Measurements from ENCODE around the gene NCOA3. TPM values are rescaled to one million over a fixed set of nuclear protein-coding genes. Genes with fewer than 3 reads are reported as not detected.
A peak's percentile ranks its signal among the peaks of the same experiment; 100 is the strongest.
"Not testable (repeated sequence)": the region's sequence is repeated elsewhere in the genome, so short reads cannot be mapped to it uniquely, and the experiment has no call there.

Gene NCOA3
- total RNA-seq, 1 donor from 2014 or later: 187 TPM

DNA sequence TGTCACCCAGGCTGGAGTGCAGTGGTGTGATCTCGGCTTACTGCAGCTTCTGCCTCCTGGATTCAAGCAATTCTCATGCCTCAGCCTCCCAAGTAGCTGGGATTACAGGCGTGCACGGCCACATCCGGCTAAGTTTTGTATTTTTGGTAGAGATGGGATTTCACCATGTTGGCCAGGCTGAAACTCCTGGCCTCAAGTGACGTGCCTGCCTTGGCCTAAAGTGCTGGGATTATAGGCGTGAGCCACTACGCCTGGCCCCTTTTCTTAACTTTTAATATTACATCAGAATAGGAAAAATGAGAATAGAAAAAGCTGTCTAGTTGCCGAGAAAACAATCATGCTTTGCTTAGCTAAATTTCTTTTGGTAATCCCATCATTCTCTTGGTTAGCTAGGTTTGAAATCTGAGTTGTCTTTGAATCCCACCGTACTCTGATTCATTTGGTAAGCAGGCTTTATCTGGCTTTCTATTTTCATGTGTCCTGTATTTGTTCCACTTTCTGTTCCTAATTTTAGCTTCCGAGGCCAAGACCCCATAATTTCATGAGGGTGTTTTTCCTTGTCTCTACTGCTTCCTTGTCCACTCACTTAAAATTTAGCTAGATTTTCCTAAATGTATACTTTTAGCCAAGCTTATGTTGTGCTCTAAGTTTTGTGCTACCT is 83.5 kb downstream of the NCOA3 start:
- H3K4me1 Mint-ChIP-seq: peaks cover 61% of the 10 kb centered on the region
- intact Hi-C loops (cut with micrococcal nuclease): no loop called here
- DNase-seq (no peak), ATAC-seq (ENCODE audit: low read depth) (peak; percentile 27)
- H3K36me3 Mint-ChIP-seq (ENCODE audit: low read depth): peaks cover 76% of the 10 kb centered on the region
- ChIA-PET POLR2A (interaction anchor here (0.6 to 1.2 kb wide), 3 partner anchors 10 to 147 kb away, joined by 4 to 10 read pairs (median 5); partner anchors contain the start of gene NCOA3), CTCF (interaction anchor here (1.5 kb wide), 1 partner anchor 36 kb away, joined by 5 read pairs; no protein-coding TSS in a partner anchor)
- no peaks in the 10 kb centered on the region for H3K27me3 Mint-ChIP-seq
- no peaks in the 10 kb centered on the region for H3K9me3 Mint-ChIP-seq
- H3K27ac Mint-ChIP-seq: peak overlapping the region; percentile 30
- TF ChIP-seq, protein P1, sequence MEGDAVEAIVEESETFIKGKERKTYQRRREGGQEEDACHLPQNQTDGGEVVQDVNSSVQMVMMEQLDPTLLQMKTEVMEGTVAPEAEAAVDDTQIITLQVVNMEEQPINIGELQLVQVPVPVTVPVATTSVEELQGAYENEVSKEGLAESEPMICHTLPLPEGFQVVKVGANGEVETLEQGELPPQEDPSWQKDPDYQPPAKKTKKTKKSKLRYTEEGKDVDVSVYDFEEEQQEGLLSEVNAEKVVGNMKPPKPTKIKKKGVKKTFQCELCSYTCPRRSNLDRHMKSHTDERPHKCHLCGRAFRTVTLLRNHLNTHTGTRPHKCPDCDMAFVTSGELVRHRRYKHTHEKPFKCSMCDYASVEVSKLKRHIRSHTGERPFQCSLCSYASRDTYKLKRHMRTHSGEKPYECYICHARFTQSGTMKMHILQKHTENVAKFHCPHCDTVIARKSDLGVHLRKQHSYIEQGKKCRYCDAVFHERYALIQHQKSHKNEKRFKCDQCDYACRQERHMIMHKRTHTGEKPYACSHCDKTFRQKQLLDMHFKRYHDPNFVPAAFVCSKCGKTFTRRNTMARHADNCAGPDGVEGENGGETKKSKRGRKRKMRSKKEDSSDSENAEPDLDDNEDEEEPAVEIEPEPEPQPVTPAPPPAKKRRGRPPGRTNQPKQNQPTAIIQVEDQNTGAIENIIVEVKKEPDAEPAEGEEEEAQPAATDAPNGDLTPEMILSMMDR (IDR thresholded peaks at IDR 0.05): no peak
- H3K4me3 Mint-ChIP-seq: no peak overlapping the region

DNA sequence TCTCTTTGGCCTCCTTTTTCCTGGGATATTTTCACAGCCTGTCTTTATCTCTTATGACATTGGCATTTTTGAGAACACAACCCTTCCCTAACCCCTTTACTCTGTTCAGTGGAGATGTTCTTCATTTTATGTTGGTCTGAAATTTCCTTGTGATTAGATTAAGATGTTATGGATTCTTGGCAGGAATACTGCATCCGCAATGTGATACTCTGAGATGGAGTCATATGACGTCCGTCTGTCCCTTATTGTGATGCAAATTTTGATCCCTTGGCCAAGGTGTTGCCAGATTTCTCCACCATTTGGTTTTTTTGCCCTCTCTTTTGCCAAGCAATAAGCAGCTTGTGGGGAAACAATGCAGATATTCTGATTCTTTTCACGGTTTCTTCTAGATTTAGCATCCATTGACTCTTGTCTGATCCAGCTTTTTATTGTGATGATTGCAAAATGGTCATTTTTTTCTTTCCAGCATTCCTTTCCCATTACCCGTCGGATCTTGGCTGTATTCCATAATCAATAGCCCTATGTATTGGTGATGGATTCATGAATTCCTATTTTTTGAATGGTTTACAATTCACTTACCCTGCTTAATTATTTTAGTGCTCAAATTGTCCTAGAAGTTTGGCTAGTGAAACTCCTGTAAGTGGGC is 85.1 kb downstream of the NCOA3 start:
- no peak overlapping the region for H3K4me3 Mint-ChIP-seq
- no peaks in the 10 kb centered on the region for H3K9me3 Mint-ChIP-seq
- H3K4me1 Mint-ChIP-seq: peaks cover 53% of the 10 kb centered on the region
- H3K27me3 Mint-ChIP-seq: no peaks in the 10 kb centered on the region
- ChIA-PET POLR2A (interaction anchor here (1.6 kb wide), 1 partner anchor 21 kb away, joined by 5 read pairs; no protein-coding TSS in a partner anchor), CTCF (no interaction called here)
- intact Hi-C loops (cut with micrococcal nuclease): no loop called here
- H3K27ac Mint-ChIP-seq: peak overlapping the region; percentile 38
- TF ChIP-seq, protein P1 (IDR thresholded peaks at IDR 0.05): no peak
- DNase-seq: no peak
- H3K36me3 Mint-ChIP-seq (ENCODE audit: low read depth): peaks cover 75% of the 10 kb centered on the region
- no peak for ATAC-seq (ENCODE audit: low read depth)

DNA sequence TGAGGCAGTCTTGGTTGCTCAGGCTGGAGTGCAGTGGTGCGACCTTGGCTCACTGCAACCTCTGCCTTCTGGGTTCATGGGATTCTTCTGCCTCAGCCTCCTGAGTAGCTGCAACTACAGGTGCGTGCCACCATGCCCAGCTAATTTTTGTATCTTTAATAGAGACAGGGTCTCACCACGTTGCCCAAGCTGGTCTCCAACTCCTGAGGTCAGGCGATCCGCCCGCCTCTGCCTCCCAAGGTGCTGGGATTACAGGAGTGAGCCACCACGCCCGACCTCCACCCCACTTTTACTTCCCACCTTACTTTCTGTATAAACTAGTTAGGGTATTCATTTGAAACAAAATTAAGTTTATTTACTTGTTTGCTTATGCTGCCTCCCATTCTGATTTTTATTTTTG is 86.5 kb downstream of the NCOA3 start:
- DNase-seq: no peak
- Mint-ChIP-seq H3K9me3 (no peaks in the 10 kb centered on the region), H3K36me3 (ENCODE audit: low read depth) (peaks cover 77% of the 10 kb centered on the region), H3K4me1 (peaks cover 50% of the 10 kb centered on the region), H3K27ac (no peak overlapping the region), H3K27me3 (no peaks in the 10 kb centered on the region), H3K4me3 (no peak overlapping the region)
- ATAC-seq (ENCODE audit: low read depth): no peak
- POLR2A ChIA-PET: interaction anchor here (1.6 kb wide), 1 partner anchor 22 kb away, joined by 5 read pairs; no protein-coding TSS in a partner anchor
- CTCF ChIA-PET: no interaction called here
- intact Hi-C loops (cut with micrococcal nuclease): no loop called here
- TF ChIP-seq, protein P1 (IDR thresholded peaks at IDR 0.05): no peak

DNA sequence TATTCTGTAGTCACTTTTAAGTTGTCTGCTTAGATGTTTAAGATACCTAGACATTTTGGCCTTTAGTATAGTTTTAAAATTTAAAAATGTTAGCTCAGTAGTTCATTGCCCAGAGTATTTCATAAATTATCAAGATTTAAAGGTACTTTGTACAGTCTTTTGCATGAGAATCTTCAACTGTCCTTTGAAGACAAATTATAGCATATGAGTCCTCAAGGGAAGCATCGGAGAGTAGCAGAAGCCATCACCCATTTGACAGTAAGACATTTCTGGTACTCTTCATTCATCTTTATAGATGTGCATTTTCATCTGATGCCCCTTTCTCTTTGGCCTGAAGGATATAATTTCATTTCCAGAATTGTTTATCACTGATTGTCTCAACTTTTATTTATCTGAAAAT is 89.5 kb downstream of the NCOA3 start:
- ChIA-PET CTCF (no interaction called here), POLR2A (no interaction called here)
- H3K9me3 Mint-ChIP-seq: no peaks in the 10 kb centered on the region
- H3K4me1 Mint-ChIP-seq: peaks cover 31% of the 10 kb centered on the region
- no peak for DNase-seq
- peak overlapping the region; percentile 35 for H3K27ac Mint-ChIP-seq
- no peak overlapping the region for H3K4me3 Mint-ChIP-seq
- H3K27me3 Mint-ChIP-seq: no peaks in the 10 kb centered on the region
- ATAC-seq (ENCODE audit: low read depth): no peak
- TF ChIP-seq, protein P1 (IDR thresholded peaks at IDR 0.05): no peak
- intact Hi-C loops (cut with micrococcal nuclease): loop anchor here (2.0 kb wide), 2 partner anchors 14 to 16 kb away; no protein-coding TSS in a partner anchor
- peaks cover 74% of the 10 kb centered on the region for H3K36me3 Mint-ChIP-seq (ENCODE audit: low read depth)

DNA sequence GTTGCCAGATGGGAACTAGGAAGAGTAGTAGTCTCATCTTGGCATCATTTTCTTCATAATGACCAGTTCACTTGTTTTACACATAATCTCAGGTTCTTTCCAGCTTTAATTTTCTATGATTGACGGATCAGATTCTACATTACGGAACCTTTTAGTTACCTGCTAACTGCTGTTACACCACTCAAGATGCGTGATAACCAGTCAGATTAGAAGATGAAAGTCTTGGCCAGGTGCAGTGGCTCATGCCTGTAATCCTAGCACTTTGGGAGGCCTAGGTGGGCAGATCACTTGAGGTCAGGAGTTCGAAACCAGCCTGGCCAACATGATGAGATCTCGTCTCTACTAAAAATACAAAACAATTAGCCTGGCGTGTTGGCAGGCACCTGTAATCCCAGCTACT is 92.5 kb downstream of the NCOA3 start:
- DNase-seq: no peak
- Mint-ChIP-seq H3K4me1 (peaks cover 28% of the 10 kb centered on the region), H3K4me3 (no peak overlapping the region), H3K27me3 (no peaks in the 10 kb centered on the region), H3K27ac (no peak overlapping the region), H3K36me3 (ENCODE audit: low read depth) (peaks cover 68% of the 10 kb centered on the region), H3K9me3 (no peaks in the 10 kb centered on the region)
- ATAC-seq (ENCODE audit: low read depth): no peak
- TF ChIP-seq, protein P1 (IDR thresholded peaks at IDR 0.05): no peak
- ChIA-PET CTCF (no interaction called here), POLR2A (no interaction called here)
- intact Hi-C loops (cut with micrococcal nuclease): no loop called here

DNA sequence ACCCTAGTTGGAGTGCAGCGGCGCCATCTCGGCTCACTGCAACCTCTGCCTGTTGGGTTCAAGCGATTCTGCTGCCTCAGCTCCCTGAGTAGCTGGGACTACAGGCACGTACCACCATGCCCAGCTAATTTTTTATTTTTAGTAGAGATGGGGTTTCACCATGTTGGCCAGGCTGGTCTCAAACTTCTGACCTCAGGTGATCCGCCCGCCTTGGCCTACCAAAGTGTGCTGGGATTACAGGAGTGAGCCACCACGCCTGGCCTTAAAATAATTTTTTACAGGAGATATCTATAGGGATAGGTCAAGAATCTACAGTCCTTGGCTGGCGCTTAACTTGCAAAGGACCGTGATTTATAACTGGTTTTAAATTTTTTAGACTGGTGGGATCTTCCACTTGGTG is 93.5 kb downstream of the NCOA3 start:
- H3K27ac Mint-ChIP-seq; H3K9me3 Mint-ChIP-seq; H3K27me3 Mint-ChIP-seq; H3K4me3 Mint-ChIP-seq; CTCF ChIA-PET; DNase-seq; ATAC-seq (ENCODE audit: low read depth); intact Hi-C loops (cut with micrococcal nuclease): not testable (repeated sequence)
- Mint-ChIP-seq H3K4me1 (peaks cover 34% of the 10 kb centered on the region), H3K36me3 (ENCODE audit: low read depth) (peaks cover 70% of the 10 kb centered on the region)
- POLR2A ChIA-PET: interaction anchor here (0.6 to 0.9 kb wide), 4 partner anchors 12 to 1232 kb away, joined by 3 to 5 read pairs (median 4); no protein-coding TSS in a partner anchor

Data from activated B cell treated with CpG ODN at 0.5 μM for 24 hours (primary cell).